SK-N-MC (cell line): ENCODE measurements around the gene VRK2.

Source experiments
- EZH2 ChIP-seq: fragments of 200-600 bp; sonication (generic); IDR thresholded peaks from one replicate; pipeline ENCODE4 v1.6.1; 2017; ENCODE audit warnings: antibody characterized with exemption
- POLR2AphosphoS5 ChIP-seq: IDR thresholded peaks from 2 replicates; pipeline ENCODE4 v1.6.1; 2012; ENCODE audit warnings: mild to moderate bottlenecking, low read depth, low read length, borderline replicate concordance

- TF ChIP-seq EZH2, result no peak
- no peak for TF ChIP-seq POLR2AphosphoS5
Measured at GRCh38 chr2:58025150-58025933, 21.3 kb upstream of the VRK2 start.
